Neural cell (in vitro differentiated cells): ENCODE data around the gene SPOP. TPM values are rescaled to one million over a fixed set of nuclear protein-coding genes. Genes with fewer than 3 reads are reported as not detected.
A peak's percentile ranks its signal among the peaks of the same experiment; 100 is the strongest.

ENCODE experiments used
- H2AFZ ChIP-seq: fragments of 200-600, 300-800 bp; sonication (generic), shearing (Covaris generic); 2 replicates; pipeline ENCODE4 v1.6.0; 2014; ENCODE audit warnings: low read depth, mild to moderate bottlenecking, antibody characterized with exemption, low read length, moderate library complexity
- H3F3A ChIP-seq: fragments of 200-600 bp; shearing (Covaris generic); 2 replicates; pipeline ENCODE4 v1.6.1; 2016; ENCODE audit warnings: mild to moderate bottlenecking, moderate library complexity, mixed read lengths, antibody characterized with exemption, low read length; ENCODE audit not compliant: insufficient read depth, poor library complexity, severe bottlenecking
- H3K27ac ChIP-seq: fragments of 200-600, 300-800 bp; sonication (generic), shearing (Covaris generic); 2 replicates; pipeline ENCODE4 v1.5.1; 2014; ENCODE audit warnings: mild to moderate bottlenecking, low read length, moderate library complexity
- H3K27me3 ChIP-seq: fragments of 300-800, 200-600 bp; sonication (generic), shearing (Covaris generic); 2 replicates; pipeline ENCODE4 v1.6.0; 2014; ENCODE audit warnings: mild to moderate bottlenecking, low read depth, low read length, moderate library complexity; ENCODE audit not compliant: insufficient read depth
- H3K36me3 ChIP-seq: fragments of 300-800, 200-600 bp; sonication (generic), shearing (Covaris generic); 2 replicates; pipeline ENCODE4 v1.5.1; 2014; ENCODE audit warnings: mild to moderate bottlenecking, antibody characterized with exemption, low read length, moderate library complexity; ENCODE audit not compliant: insufficient read depth
- H3K4me2 ChIP-seq: fragments of 300-800, 200-600 bp; sonication (generic), shearing (Covaris generic); 2 replicates; pipeline ENCODE4 v1.6.0; 2014; ENCODE audit warnings: mild to moderate bottlenecking, low read length
- H3K4me3 ChIP-seq: fragments of 300-800, 200-600 bp; sonication (generic), shearing (Covaris generic); 2 replicates; pipeline ENCODE4 v1.5.1; 2014; ENCODE audit warnings: mild to moderate bottlenecking, low read length, moderate library complexity
- H3K79me2 ChIP-seq: fragments of 200-600 bp; shearing (Covaris generic); replicated peaks from 2 replicates; pipeline ENCODE4 v1.6.0; 2014; ENCODE audit warnings: mild to moderate bottlenecking, low read length, moderate library complexity; ENCODE audit not compliant: insufficient read depth
- H3K9ac ChIP-seq: fragments of 300-800, 200-600 bp; sonication (generic), shearing (Covaris generic); 2 replicates; pipeline ENCODE4 v1.6.1; 2016; ENCODE audit warnings: mild to moderate bottlenecking, low read length, mixed read lengths
- H3K9me2 ChIP-seq: fragments of 200-600 bp; shearing (Covaris generic); 2 replicates; pipeline ENCODE4 v1.6.1; 2016; ENCODE audit warnings: mild to moderate bottlenecking, low read length, mixed read lengths; ENCODE audit not compliant: insufficient read depth
- H3K9me3 ChIP-seq: fragments of 200-600, 300-800 bp; sonication (generic), shearing (Covaris generic); 2 replicates; pipeline ENCODE4 v1.6.1; 2016; ENCODE audit warnings: mild to moderate bottlenecking, mixed run types, low read length, moderate library complexity, mixed read lengths
- H4K20me1 ChIP-seq: fragments of 200-600 bp; shearing (Covaris generic); 2 replicates; pipeline ENCODE4 v1.6.1; 2016; ENCODE audit warnings: mild to moderate bottlenecking, mixed run types; ENCODE audit not compliant: insufficient read depth
- EP300 ChIP-seq: fragments of 450-650 bp; conservative IDR thresholded peaks from 2 replicates; pipeline ENCODE4 v1.6.1; 2014; ENCODE audit warnings: antibody characterized with exemption, mild to moderate bottlenecking, moderate library complexity; ENCODE audit not compliant: poor library complexity, severe bottlenecking
- EZH2 ChIP-seq: fragments of 200-600, 300-800 bp; shearing (Covaris generic), sonication (generic); IDR thresholded peaks from 2 replicates; pipeline ENCODE4 v1.6.1; 2014; ENCODE audit warnings: antibody characterized with exemption, low read length, borderline replicate concordance, mild to moderate bottlenecking; ENCODE audit not compliant: insufficient read depth, poor library complexity, severe bottlenecking
- POLR2AphosphoS5 ChIP-seq: IDR thresholded peaks from 2 replicates; pipeline ENCODE4 v1.6.1; 2012
- SMC3 ChIP-seq: fragments of 450-650 bp; conservative IDR thresholded peaks from 2 replicates; pipeline ENCODE4 v1.6.1; 2014; ENCODE audit warnings: antibody characterized with exemption, mild to moderate bottlenecking, moderate library complexity; ENCODE audit not compliant: poor library complexity
- TAF1 ChIP-seq: IDR thresholded peaks from 2 replicates; pipeline ENCODE4 v1.6.1; 2012; ENCODE audit warnings: low read depth
- polyA plus RNA-seq: library from polyadenylated mRNA; depleted of rRNA; stranded (reverse); fragments of >200 nt; gene quantifications from 2 replicates; pipeline ENCODE4 v1.2.3, GENCODE V29; 2014
- TF ChIP-seq, protein P1 (sequence below): IDR thresholded peaks from 2 replicates; pipeline ENCODE4 v1.6.1; 2012; ENCODE audit warnings: borderline replicate concordance
- TF ChIP-seq, protein P2 (sequence below): fragments of 450-650 bp; IDR thresholded peaks from 2 replicates; pipeline ENCODE4 v1.5.1; 2014; ENCODE audit warnings: antibody characterized with exemption, mild to moderate bottlenecking, moderate library complexity; ENCODE audit not compliant: poor library complexity, severe bottlenecking

The SPOP gene
- polyA plus RNA-seq, 1 donor from 2014 or later, result 71.9 TPM

DNA sequence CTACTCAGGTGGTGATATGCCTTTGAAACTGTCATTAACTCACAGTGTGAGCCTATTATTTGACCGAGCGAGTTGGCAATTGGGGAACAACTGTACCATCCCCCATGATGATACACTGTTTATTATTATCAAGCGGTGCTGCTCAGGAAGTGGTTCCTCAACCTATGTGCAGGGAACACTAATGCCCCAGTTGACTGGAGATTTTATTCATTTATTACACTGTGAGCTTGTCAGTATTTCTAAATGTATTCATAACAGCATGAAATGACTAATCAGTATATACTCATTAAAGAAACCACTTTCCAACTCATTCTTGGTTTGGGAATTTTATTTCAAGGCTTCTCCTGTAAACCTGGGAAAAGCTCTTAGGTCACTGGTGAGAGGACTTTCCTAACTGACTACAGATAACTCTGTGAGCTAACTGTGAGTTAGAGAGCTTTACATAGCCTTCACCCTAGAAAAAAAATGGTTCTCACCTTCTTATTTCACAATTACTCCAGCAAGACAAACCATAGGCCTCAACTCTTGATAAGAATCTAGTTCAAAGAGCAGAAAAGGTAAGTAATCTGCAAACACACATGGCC, 59.8 kb downstream of the SPOP start:
- Histone ChIP-seq H3K27me3 (no peaks in the 10 kb centered on the region), H4K20me1 (no peaks in the 10 kb centered on the region), H3K9me3 (no peaks in the 10 kb centered on the region), H3K9me2 (no peaks in the 10 kb centered on the region), H3K36me3 (peaks cover 16% of the 10 kb centered on the region), H2AFZ (no peak overlapping the region), H3K9ac (no peak overlapping the region), H3K79me2 (no peaks in the 10 kb centered on the region), H3K4me2 (no peak overlapping the region), H3K27ac (no peak overlapping the region), H3F3A (no peaks in the 10 kb centered on the region), H3K4me3 (no peak overlapping the region)
- TF ChIP-seq POLR2AphosphoS5, result peak; percentile 82
- no peak for TF ChIP-seq SMC3

DNA sequence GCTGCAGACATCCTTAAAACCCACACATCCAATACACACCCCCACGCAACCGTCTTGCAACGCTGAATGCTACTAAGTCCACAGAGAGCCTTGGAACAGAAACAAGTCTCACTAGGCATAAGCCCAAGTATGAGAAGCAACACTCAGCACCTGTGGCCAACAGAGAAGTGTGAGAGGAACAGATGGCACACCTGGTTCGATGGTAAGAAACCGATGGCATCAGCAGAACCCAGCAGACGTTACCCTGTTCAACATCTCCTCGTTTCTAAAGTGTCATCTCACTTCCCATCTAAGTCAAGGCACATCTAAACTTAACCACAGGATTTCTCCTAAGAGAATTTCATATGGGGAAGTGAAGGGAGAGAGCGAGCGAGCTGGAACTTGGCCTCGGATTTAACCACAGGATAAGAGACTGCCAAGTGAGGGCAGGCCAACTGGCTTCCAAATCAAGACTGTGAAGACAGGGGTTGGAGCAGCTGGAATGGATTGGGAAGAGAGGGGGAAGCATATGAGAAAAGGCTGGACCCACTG, 61.2 kb downstream of the SPOP start:
- Histone ChIP-seq H3K79me2 (no peaks in the 10 kb centered on the region), H3K27me3 (no peaks in the 10 kb centered on the region), H3K9ac (no peak overlapping the region), H3K27ac (no peak overlapping the region), H3F3A (no peaks in the 10 kb centered on the region), H4K20me1 (no peaks in the 10 kb centered on the region), H3K9me3 (no peaks in the 10 kb centered on the region), H3K4me2 (no peak overlapping the region), H3K9me2 (no peaks in the 10 kb centered on the region), H2AFZ (no peak overlapping the region), H3K4me3 (no peak overlapping the region), H3K36me3 (peaks cover 11% of the 10 kb centered on the region)
- TF ChIP-seq POLR2AphosphoS5 (no peak), EZH2 (no peak), TAF1 (no peak)
- TF ChIP-seq, protein P1, sequence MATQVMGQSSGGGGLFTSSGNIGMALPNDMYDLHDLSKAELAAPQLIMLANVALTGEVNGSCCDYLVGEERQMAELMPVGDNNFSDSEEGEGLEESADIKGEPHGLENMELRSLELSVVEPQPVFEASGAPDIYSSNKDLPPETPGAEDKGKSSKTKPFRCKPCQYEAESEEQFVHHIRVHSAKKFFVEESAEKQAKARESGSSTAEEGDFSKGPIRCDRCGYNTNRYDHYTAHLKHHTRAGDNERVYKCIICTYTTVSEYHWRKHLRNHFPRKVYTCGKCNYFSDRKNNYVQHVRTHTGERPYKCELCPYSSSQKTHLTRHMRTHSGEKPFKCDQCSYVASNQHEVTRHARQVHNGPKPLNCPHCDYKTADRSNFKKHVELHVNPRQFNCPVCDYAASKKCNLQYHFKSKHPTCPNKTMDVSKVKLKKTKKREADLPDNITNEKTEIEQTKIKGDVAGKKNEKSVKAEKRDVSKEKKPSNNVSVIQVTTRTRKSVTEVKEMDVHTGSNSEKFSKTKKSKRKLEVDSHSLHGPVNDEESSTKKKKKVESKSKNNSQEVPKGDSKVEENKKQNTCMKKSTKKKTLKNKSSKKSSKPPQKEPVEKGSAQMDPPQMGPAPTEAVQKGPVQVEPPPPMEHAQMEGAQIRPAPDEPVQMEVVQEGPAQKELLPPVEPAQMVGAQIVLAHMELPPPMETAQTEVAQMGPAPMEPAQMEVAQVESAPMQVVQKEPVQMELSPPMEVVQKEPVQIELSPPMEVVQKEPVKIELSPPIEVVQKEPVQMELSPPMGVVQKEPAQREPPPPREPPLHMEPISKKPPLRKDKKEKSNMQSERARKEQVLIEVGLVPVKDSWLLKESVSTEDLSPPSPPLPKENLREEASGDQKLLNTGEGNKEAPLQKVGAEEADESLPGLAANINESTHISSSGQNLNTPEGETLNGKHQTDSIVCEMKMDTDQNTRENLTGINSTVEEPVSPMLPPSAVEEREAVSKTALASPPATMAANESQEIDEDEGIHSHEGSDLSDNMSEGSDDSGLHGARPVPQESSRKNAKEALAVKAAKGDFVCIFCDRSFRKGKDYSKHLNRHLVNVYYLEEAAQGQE, result no peak

DNA sequence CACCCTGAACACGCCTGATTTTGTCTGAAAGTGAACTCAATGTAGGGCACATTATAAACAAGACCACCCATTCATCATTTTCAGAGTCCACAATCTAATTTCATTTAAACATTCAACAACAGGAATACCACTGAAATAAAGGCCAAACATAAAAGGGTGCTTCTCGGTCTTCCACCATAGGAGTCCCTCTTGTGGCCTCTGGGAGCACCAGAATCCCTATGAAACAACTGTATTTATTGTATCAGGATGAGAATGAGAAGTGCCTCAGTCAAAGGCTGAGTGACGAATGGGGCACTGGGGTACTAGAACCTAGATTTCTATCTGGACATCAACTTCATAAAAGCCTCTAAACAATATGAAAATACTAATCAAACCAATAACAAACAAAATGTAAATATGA, 61.8 kb downstream of the SPOP start:
- Histone ChIP-seq H3K79me2 (no peaks in the 10 kb centered on the region), H3K27ac (no peak overlapping the region), H3K4me2 (no peak overlapping the region), H3K9me2 (no peaks in the 10 kb centered on the region), H3K4me3 (no peak overlapping the region), H3F3A (no peaks in the 10 kb centered on the region), H3K36me3 (peaks cover 5% of the 10 kb centered on the region), H4K20me1 (no peaks in the 10 kb centered on the region), H3K27me3 (no peaks in the 10 kb centered on the region), H3K9me3 (no peaks in the 10 kb centered on the region), H2AFZ (no peak overlapping the region), H3K9ac (no peak overlapping the region)
- TF ChIP-seq, protein P2, sequence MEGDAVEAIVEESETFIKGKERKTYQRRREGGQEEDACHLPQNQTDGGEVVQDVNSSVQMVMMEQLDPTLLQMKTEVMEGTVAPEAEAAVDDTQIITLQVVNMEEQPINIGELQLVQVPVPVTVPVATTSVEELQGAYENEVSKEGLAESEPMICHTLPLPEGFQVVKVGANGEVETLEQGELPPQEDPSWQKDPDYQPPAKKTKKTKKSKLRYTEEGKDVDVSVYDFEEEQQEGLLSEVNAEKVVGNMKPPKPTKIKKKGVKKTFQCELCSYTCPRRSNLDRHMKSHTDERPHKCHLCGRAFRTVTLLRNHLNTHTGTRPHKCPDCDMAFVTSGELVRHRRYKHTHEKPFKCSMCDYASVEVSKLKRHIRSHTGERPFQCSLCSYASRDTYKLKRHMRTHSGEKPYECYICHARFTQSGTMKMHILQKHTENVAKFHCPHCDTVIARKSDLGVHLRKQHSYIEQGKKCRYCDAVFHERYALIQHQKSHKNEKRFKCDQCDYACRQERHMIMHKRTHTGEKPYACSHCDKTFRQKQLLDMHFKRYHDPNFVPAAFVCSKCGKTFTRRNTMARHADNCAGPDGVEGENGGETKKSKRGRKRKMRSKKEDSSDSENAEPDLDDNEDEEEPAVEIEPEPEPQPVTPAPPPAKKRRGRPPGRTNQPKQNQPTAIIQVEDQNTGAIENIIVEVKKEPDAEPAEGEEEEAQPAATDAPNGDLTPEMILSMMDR, result no peak
- TF ChIP-seq POLR2AphosphoS5 (no peak), EZH2 (no peak), TAF1 (no peak), SMC3 (no peak), EP300 (no peak)
- TF ChIP-seq, protein P1, result no peak
